ENCODE data around the gene ZNF582.
"Not testable (repeated sequence)": the region's sequence is repeated elsewhere in the genome, so short reads cannot be mapped to it uniquely, and the experiment has no call there.

DNA sequence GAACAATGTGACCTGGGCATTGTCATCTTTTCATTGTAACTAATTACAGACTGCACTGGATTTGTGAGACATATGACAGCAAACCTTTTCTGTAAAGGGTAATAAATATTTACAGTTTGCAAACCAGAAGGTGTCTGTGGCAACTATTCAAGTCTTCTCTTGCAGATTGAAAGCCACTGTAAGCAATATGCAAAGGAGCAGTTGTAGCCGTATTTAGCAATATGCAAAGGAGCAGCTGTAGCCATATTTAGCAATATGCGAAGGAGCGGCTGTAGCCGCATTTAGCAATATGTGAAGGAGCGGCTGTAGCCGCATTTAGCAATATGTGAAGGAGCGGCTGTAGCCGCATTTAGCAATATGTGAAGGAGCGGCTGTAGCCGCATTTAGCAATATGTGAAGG lies 54.3 kb downstream of the ZNF582 start:
- TF ChIP-seq, protein P1, sequence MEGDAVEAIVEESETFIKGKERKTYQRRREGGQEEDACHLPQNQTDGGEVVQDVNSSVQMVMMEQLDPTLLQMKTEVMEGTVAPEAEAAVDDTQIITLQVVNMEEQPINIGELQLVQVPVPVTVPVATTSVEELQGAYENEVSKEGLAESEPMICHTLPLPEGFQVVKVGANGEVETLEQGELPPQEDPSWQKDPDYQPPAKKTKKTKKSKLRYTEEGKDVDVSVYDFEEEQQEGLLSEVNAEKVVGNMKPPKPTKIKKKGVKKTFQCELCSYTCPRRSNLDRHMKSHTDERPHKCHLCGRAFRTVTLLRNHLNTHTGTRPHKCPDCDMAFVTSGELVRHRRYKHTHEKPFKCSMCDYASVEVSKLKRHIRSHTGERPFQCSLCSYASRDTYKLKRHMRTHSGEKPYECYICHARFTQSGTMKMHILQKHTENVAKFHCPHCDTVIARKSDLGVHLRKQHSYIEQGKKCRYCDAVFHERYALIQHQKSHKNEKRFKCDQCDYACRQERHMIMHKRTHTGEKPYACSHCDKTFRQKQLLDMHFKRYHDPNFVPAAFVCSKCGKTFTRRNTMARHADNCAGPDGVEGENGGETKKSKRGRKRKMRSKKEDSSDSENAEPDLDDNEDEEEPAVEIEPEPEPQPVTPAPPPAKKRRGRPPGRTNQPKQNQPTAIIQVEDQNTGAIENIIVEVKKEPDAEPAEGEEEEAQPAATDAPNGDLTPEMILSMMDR (IDR thresholded peaks at IDR 0.05; ENCODE audit: extremely low read depth in 1 of 2, insufficient read depth in 1 of 2, low read depth in 1 of 2, low read length in 2 of 2), result not testable (repeated sequence)
- not testable (repeated sequence) for TF ChIP-seq POLR2A (IDR thresholded peaks at IDR 0.05; ENCODE audit: low read depth, low read length); MYC (IDR thresholded peaks at IDR 0.05; ENCODE audit: low read depth, low read length); GATA2 (IDR thresholded peaks at IDR 0.05; ENCODE audit: insufficient read depth, insufficient read length, low read depth, low read length); POLR2AphosphoS5 (IDR thresholded peaks at IDR 0.05; ENCODE audit: insufficient read depth, low read depth, low read length); EZH2 (IDR thresholded peaks at IDR 0.05; ENCODE audit: borderline replicate concordance, low read depth, low read length, severe bottlenecking)
- TF ChIP-seq, protein P2, sequence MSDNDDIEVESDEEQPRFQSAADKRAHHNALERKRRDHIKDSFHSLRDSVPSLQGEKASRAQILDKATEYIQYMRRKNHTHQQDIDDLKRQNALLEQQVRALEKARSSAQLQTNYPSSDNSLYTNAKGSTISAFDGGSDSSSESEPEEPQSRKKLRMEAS (IDR thresholded peaks at IDR 0.05; ENCODE audit: insufficient read depth, insufficient read length), result not testable (repeated sequence)

Measured in endothelial cell of umbilical vein (primary cell).